Ovary (tissue), 3 donors: ENCODE data around the gene RNF187.

Source experiments
- CTCF ChIP-seq, 3 donors: fragments of 450-650 bp in 2 of 3; fragments of 200-600 bp in 1 of 3; IDR thresholded peaks; one replicate each; pipeline versions ENCODE4 v1.5.1 to v1.8.0; 2016 to 2022; ENCODE audit warnings: antibody characterized with exemption in 3 of 3, mild to moderate bottlenecking in 1 of 3
- EP300 ChIP-seq: sonication (generic); formaldehyde crosslinking; IDR thresholded peaks from one replicate; pipeline ENCODE4 v1.6.1; 2017; ENCODE audit warnings: antibody characterized with exemption
- POLR2A ChIP-seq: fragments of 450-650 bp; IDR thresholded peaks from one replicate; pipeline ENCODE4 v1.6.1; 2017; ENCODE audit warnings: antibody characterized with exemption, mild to moderate bottlenecking, moderate library complexity
- donor health status: DM: no; HTN: no; CAD: no.

- TF ChIP-seq CTCF (IDR thresholded peaks at IDR 0.05) (no peak), POLR2A (no peak), EP300 (no peak)
Measured at GRCh38 chr1:228540161-228540917, 53.2 kb downstream of the RNF187 start.
